LHCN-M2 (cell line): ENCODE data around the gene EN2. TPM values are rescaled to one million over a fixed set of nuclear protein-coding genes. Genes with fewer than 3 reads are reported as not detected.
A peak's percentile ranks its signal among the peaks of the same experiment; 100 is the strongest.

Experiments
- DNase-seq: peaks from one replicate; pipeline ENCODE4 v3.0.0-alpha.2; 2012; ENCODE audit warnings: low read depth
- polyA plus RNA-seq: library from polyadenylated mRNA; unstranded; fragments of >200 nt; gene quantifications from one replicate; pipeline ENCODE4 v1.2.1, GENCODE V29; 2012; ENCODE audit warnings: missing spikeins
- total RNA-seq: library from RNA; depleted of rRNA; stranded (reverse); fragments of >200 nt; gene quantifications from 2 replicates; pipeline ENCODE4 v1.2.3, GENCODE V29; 2014; rRNA removed

The EN2 gene
- 0.19 and 0.69 TPM in 2 replicates for total RNA-seq
- 0.17 TPM for polyA plus RNA-seq

DNA sequence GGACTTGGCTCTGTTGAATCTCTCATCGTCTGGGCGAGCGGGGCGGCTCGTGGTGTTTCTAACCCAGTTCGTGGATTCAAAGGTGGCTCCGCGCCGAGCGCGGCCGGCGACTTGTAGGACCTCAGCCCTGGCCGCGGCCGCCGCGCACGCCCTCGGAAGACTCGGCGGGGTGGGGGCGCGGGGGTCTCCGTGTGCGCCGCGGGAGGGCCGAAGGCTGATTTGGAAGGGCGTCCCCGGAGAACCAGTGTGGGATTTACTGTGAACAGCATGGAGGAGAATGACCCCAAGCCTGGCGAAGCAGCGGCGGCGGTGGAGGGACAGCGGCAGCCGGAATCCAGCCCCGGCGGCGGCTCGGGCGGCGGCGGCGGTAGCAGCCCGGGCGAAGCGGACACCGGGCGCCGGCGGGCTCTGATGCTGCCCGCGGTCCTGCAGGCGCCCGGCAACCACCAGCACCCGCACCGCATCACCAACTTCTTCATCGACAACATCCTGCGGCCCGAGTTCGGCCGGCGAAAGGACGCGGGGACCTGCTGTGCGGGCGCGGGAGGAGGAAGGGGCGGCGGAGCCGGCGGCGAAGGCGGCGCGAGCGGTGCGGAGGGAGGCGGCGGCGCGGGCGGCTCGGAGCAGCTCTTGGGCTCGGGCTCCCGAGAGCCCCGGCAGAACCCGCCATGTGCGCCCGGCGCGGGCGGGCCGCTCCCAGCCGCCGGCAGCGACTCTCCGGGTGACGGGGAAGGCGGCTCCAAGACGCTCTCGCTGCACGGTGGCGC is at the start of gene EN2:
Gene EN2 (plus strand): TSS at position 19 of the 767 bp plus-strand sequence. CDS start 249 bp downstream, at position 268.
- DNase-seq = no peak

DNA sequence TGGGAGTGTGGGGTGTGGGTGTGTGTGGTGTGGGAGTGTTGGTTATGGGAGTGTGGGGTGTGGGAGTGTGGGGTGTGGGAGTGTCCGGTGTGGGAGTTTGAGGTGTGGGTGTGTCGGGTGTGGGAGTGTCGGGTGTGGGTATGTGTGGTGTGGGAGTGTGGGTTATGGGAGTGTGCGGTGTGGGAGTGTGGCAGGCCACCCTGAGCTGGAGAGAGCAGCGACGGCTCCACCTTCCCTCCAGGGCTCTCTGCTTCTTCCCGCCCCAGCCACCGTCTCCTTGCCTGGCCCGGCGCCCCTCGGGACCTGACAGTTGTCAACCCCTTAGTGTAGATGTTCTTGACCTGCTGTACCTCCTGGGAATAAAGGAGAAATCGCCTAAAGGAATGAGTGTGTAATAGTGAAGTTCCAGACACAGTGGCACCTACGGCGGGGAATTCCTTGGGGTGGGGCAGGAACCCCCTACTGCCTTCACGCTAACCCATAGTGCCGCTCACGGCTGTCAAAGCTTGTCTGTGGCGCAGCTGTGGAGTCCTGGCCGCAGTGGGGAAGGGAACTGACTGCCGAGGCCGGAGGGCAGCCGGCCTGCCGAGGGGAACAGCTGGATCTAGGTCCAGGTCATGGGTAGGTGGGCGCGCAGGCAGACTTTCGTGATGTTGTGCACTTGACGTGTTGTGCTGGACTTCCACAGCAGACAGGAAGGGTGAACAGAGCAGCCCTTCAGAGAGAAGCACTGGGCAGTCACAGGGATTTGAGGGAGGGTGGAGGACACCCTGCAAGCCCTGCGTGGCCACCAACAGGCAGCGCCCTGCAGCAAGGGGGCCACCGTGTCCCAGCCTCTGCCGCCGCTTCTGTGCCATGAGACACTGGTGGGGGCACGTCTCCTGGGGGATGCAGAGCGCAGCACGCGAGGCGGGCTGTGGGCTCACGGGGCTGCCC is 49.0 kb upstream of the EN2 start:
- DNase-seq = no peak

DNA sequence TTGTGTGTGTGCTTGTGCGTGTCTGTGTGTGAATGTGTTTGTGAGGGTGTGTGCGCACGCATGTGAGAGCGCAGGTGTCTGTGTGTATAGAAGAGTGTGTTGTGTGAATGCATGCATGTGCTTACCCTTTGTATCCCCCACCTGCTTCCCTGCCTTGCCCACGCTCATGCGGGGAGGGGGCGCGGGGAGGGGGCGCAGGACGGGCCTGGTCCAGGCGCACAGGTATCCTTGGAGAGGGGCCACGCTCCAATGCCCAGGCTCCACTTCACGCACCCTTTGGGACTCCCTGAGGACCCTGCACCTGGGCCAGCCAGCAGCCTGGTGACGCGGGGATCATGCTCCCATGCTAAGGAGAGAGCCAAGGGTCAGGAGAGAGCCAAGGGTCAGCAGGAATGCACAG is 47.9 kb upstream of the EN2 start:
- DNase-seq = no peak

DNA sequence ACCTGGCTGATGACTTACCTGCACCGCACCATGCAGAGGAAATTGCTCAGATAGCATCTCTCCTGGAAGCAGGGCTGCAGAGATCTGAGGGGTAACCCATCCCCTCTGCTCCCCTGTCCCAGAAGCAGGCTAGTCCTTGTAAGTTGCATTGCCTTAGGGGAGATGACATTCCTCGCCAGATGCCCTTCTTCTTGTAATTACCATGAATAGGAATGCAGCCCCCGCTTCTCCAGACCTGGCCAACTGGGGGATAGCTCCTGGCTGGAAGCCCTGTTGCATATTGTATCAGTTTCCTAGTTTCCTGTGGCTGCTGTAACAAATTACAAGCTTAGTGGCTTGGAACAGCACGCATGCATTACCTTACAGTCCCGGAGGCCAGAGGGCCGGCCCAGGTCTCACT is 47.5 kb upstream of the EN2 start:
- no peak for DNase-seq

DNA sequence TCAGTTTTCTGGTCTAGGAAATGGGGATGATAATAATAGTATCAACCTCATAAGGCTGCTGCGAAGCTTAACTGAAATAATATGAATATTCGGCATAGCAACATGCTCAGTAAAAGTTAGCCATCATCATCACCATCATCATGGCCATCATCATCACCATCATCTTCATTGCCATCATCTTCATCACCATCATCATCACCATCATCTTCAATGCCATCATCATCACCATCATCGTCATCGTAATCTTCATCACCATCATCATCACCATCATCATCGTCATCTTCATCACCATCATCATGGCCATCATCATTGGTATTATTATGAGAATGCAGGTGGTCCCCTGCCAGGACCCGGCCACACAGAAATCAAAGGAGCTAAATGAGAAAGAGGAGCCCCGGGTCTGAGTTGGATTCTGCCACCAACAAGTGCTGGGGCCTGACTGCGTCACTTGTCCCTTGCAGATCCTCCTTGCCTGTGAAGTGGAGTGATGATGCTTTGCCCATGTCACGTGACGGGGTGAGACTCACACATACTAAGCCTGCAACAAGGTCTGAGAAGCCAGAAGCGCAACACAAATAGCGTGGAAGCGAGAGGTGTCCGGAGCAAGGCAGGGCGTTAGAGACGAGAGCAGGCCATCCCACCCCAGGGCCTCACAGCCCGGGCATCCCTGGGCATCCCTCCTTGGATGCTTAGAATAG is 46.1 kb upstream of the EN2 start:
- DNase-seq = no peak

DNA sequence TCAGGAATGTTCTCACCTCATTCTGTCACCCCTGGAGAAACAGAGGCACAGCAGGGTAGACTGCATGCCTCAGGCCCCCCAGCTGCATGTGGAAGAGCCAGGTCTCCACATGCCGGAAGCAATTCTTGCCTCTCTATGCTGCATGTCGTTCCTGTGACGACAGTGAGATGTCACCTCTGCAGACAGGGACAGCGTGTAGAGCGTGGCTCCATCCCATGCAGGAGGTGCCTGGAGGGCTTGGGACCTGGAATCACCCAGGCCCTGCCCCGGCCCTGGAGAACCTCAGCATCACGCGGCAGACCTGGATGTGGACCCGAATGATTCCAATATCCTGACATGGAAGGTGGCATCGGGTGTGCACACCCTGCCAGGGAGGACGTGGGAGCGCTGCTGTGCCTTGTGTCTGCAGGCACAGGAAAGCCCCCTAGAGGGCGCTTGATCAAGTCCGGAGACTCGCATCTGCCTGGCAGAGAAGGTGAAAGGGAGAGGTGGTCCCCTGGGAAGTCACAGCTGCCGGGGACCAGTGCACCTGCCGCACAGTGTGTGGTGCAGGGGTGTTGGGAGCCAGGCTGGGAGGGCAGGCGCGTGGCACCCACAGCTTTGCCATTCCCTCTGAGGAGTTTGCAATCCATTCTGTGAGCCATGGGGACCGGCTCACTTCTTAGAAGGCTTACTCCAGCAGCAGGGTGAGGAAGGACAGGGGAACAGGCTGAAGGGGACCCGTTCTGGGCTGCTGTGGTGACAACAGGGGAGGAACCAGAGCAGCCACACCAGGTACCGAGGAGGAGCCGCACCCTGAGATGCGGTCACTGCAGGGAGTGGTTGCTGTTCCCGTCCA is 45.3 kb upstream of the EN2 start:
- DNase-seq = peak; percentile 35

DNA sequence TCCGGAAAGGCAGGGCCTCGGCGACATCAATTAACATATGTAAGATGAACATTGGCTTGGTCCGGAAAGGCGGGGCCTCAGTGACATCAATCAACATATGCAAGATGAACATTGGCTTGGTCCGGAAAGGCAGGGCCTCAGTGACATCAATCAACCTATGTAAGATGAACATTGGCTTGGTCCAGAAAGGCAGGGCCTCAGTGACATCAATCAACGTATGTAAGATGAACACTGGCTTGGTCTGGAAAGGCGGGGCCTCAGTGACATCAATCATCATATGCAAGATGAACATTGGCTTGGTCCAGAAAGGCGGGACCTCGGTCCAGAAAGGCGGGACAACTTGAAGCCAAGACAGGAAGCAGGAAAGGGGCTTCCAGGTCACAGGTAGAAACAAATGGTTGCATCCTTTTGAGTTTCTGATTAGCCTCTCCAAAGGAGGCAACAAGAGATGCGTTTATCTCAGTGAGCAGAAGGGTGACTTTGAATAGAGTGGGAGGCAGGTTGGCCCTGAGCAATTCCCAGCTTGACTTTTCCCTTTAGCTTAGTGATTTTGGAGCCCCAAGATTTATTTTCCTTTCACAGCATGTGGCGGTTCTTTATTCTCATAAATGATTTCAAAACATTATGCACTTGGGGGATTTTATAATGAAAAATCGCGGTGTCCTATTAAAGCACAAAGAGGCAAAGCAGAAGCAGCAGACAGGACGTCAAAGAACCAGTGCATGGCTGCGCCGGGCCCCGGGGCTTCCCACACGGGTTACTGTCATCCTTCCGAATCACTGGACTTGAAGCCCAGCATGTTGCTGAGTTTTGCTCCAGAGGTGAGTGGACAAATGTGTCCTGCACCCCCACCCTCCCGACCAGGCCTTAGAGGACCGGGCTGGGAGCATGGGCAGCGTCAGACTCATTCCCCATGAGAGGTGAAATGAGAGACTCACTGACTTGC is 43.1 kb upstream of the EN2 start:
- DNase-seq = no peak

DNA sequence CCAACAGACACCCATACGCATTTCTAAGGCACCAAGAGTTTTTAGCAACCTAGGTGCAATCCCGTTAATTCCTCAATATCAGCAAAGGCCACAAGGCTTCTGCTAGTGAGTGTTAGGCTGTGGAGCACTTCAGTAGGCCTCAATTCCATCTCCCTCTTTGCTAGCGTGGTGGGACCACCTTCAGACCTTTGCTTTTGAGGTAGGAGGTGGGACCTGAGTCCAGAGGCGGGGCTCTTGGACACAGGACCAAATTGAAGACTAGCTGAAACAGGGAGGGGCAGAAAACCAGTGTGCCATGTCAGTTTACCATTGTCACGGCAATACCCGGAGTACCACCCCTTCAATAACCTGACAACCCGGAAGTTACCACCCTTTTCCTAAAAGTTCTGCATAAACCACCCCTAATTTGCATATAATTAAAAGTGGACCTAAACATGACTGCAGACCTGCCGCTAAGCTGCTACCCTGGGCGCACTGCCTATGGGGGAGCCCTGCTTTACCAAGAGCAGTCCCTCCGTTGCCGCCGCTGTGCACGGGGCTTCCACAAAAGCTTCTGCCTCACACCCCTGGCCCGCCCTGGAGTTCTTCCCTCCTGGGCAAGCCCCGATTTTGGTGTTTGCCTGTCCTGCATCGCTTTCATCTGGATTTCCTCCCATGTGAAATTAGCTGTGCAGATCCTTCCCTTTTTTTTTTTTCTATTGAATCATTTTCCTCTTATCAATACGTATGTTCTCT is 41.1 kb upstream of the EN2 start:
- no peak for DNase-seq

DNA sequence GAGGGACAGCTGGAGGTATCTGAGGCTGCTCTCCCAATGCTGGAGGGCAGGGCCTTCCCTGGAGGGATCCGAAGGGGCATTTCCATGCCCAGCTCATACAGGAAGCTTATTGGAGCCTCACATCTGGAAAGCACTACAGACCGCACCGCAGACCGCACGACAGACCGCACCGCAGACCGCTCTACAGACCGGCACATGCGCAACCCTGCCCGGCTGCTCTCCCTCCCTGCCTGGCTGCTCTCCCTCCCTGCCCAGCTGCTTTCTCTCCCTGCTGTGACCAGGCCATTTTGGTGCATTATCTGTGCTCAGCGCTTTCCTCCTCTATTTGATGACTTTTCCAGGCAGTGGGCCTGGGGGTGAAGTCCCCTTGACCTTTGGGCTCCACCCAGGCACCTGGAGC is 39.6 kb upstream of the EN2 start:
- no peak for DNase-seq

DNA sequence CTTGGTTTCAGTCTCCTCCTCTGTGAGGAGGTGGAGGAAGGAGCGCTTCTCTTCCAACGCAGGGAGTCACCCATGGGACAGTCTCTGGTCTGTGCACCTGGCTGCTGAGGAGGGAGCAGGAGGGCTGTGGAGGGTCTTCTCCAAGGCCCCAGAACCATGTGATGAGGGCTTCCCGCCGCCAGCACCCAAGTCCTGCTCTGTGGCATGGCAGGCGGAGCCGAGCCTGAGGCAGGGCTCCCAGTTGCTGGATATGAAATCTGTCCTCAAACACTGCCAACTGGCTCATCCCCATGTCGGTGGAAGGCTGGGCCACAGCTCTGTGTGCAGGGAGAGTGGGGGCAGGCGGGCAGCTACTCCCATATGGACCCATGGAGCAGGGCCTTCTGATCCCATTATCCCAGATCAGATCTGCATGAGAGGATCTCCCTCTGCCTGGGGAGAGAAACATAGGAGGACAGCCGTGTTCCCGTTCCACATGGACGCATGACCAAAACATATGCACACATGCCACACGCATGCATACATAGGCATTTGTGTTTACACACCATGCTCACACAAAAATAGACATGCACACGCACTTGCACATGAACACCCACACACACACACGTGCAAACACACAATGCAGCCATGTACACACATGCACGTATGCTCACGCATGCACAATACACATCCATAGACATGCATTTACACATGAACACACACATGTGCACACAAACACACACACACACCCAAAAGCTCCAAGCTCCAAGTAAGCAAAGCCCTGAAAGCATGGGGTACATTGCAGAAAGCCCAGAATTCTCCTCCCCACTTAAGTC is 38.8 kb upstream of the EN2 start:
- no peak for DNase-seq

DNA sequence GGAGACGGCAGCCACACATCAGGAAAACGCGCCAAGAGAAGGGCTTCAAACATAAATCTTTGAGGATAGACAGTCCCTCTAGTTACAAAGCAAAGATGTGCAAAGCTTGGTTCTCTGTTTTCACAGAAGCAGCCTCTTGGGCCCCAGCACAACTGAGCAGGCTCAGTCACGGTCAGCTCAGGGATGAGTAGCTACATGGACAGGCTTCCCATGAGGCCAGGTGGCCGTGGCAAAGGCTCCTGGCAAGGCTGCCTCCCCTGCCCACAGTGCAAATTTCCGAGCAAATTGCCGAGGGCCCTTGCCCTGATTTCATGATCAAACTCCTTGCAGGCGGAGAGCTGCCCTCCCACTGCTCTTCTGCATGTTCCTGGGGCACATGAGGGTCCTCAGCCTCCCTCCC is 37.8 kb upstream of the EN2 start:
- no peak for DNase-seq

DNA sequence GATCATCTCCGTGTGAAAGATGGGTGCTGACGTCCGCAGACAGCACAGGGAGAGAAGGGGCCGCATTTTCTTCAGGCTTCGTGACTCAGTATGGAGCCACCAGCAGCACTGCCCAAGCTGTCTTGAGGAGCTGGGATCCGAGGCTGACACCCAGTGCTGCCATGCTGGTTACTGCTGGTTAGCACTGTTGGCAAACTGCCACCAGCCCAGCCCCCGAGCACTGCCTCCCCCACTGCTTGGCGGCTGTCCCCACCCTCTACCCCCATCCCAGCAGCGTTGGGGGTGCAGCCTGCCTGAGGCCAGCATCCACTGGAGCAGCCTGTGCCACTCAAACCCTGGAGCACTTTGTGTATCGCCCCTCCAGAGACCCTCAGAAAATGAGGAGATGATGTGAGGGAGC is 35.8 kb upstream of the EN2 start:
- no peak for DNase-seq

DNA sequence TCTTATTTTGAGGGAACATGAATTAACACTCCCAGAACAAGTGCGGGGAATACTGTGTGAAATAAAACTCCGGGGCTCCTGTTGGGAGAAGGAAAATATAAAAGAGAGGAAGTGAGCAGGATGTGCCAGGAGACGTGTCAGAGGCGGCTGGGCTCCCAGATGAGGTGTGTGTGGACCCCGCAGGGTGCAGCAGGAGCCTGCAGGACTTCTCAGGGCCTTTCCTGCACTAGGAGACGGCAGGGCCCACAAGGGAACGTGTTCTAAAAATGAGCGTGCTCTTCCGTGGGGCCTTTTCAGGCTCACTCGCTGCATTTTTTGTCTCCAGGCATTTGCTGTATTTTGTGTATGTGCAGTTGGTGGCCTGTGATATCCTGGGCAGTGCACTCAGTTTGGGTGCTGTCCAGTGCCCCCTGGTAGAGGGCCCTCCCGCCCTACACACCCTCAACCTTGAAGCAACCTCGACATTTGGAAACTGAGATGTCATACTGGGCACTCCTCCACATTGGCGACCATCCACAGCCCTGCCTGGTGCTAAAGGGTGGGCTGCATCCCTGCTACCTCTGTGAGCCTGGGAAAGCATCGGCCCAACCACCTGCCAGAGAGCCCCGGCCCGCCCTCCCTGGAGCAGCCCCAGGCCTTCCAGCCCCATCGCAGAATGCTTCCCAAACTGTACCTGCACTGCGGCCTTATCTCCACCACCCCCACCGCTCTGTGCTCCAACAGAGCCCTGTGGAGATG is 35.2 kb upstream of the EN2 start:
- DNase-seq = no peak

DNA sequence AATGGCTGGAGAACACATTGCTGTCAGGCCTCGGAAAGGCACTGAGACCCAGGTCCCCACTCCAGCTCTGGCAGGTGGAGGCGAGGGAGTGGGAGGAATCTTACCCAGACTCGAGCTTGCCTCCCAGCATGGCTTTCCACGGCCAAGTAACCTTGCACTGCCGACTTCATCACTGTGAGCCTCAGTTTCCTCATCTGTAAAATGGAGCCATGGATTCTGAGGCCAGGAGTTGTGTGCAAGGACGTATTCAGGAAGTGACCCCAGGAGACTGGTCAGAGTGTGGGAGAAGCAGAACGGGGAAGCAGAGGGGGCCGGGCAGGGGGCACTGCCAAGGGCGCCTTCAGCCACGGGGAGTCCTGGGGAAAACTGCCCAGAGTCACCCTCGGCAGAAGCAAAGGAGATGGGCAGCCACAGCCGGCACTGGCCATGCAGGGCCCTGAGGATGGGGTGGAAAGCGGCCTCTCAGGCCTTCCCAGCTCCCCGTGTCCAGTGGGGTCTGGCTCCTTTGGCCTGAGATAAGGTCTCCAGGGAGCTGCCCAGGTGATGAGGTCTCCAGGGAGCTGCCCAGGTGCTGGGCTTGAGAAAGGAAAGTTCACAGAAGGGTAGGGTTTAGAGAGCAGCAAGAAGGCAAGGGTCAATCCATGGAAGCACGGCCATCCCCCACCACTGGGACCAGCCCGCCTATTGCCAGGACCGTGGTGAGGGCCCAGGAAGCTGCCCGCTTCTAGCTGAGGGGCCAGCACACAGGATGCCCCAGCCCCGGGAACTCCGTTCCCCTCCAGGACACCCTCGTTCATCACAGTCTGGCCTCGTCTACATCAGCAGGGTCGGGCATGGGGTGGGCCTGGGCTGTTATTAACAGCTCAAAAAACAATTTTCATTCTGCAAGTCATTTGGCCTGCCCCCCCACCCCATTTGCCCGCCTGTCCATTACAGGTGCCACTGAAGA is 34.3 kb upstream of the EN2 start:
- DNase-seq = no peak

DNA sequence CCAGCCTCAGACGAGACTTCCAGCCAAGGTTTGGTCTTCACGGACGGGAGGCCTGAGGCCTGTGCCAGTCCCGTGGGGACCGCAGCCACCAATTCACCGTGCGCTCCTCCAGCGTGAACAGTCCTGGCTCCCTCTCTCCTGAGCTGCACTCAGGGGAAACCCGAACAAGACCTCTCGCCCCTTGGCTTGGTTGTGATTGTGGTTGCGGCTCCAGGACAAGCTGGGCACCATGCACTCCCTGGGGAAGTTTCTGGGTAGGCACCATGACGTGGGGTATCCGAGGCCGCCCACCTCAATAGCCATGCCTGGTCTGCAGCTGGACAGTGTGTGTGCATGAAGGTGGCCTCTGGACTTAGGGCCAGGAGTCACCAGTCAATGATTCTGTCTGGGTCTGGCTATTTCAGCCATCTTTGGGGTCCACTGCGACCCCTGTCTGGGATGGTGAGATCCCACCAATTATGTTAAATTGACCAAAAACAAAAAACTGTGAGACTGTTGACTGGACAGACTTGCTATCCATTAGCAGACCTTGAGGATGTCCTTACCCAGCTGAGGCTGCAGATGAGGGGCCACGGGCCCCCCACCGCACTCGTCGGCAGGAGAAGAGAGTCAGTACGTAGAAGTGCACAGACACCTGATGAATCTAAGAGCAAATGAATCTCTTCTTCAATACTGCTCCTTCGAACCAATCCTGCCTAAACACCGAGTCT is 33.5 kb upstream of the EN2 start:
- DNase-seq = no peak

DNA sequence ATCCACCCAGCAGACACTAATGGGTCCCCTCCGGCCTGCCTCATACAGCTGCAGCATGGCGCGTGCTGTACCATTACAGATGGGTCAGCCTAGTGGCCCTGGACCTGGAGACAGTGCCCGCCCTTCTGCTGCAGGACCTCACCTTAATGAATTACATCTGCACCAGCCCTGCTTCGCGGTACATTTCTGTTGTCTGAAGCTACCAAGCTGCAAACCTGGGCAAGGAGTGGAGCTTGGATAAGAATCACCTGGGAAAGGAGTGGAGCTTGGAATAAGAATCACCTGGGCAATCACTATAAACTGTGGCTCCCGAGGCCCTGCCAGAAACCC is 33.0 kb upstream of the EN2 start:
- DNase-seq = no peak
